ENCODE results near the gene FGFRL1. TPM values are rescaled to one million over a fixed set of nuclear protein-coding genes. Genes with fewer than 3 reads are reported as not detected.

Gene FGFRL1
- total RNA-seq, 2 donors from 2014 or later, result 38.7 to 50.4 TPM

DNA sequence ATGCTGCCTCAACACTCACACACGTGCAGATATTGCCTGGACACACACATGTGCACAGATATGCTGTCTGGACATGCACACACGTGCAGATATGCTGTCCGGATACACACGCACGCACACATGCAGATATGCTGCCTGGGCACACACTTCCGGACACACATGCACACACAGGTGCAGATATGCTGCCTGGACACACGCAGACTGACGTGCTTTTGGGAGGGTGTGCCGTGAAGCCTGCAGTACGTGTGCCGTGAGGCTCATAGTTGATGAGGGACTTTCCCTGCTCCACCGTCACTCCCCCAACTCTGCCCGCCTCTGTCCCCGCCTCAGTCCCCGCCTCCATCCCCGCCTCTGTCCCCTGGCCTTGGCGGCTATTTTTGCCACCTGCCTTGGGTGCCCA, 14.7 kb downstream of the FGFRL1 start:
- no peaks in the 10 kb centered on the region for H3K27me3 ChIP-seq
- no peak overlapping the region for H3K4me3 ChIP-seq
- intact Hi-C loops (cut with DNase I), result no loop called here
- H3K36me3 ChIP-seq (replicated peaks in 1 of 2; ENCODE audit: insufficient read depth in 1 of 2, low read depth in 2 of 2), result peaks cover 4 to 5% of the 10 kb centered on the region in 2 donors
- ATAC-seq (peak; percentile 80), DNase-seq (peak; percentile 72 to 79 (median 74))
- H3K4me1 ChIP-seq, result peaks cover 22% of the 10 kb centered on the region
- 22 to 26% methylated on average over 17 of the region's 17 CpGs for WGBS, 2 donors
- H3K9me3 ChIP-seq, result no peaks in the 10 kb centered on the region
- peak in 1 of 3 donors; percentile 3 for TF ChIP-seq POLR2A (IDR thresholded peaks at IDR 0.05)
- TF ChIP-seq, protein P1, sequence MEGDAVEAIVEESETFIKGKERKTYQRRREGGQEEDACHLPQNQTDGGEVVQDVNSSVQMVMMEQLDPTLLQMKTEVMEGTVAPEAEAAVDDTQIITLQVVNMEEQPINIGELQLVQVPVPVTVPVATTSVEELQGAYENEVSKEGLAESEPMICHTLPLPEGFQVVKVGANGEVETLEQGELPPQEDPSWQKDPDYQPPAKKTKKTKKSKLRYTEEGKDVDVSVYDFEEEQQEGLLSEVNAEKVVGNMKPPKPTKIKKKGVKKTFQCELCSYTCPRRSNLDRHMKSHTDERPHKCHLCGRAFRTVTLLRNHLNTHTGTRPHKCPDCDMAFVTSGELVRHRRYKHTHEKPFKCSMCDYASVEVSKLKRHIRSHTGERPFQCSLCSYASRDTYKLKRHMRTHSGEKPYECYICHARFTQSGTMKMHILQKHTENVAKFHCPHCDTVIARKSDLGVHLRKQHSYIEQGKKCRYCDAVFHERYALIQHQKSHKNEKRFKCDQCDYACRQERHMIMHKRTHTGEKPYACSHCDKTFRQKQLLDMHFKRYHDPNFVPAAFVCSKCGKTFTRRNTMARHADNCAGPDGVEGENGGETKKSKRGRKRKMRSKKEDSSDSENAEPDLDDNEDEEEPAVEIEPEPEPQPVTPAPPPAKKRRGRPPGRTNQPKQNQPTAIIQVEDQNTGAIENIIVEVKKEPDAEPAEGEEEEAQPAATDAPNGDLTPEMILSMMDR (IDR thresholded peaks at IDR 0.05), result no peak
- no peak overlapping the region for H3K27ac ChIP-seq

DNA sequence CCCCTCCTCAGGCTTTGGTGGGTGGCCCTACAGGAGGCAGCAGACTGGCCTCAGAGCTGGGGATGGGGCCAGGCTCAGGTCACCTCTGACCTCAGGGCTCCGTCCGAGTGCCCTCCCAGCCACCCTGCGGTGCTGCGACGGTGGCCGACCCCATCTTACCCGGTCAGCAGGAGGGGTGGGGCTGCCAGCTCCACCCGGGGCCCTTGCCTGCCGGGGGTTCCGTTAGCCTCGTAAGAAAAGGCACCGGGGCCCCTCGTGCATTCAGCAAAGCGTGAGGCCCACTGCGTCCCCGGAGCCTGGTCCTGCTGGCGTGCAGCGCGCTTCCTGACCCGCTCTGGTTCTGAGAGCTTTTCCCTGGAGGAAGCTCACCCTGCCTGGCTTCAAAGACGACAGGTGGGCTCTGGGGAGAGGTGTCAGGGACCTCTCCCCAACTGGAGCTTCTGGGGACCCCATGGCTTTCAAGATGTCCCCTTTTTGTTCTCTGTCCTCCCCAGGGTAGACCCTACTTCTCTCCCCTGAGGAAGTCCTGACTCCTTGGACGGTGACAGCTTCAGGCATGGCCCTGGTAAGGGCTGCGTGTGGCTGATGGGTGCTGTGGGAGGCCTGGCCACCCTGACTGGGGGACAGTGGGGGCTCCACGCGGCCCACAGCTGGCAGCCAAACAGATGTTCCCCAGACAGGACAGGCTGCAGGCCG, 15.9 kb downstream of the FGFRL1 start:
- no peak for ATAC-seq
- H3K36me3 ChIP-seq (replicated peaks in 1 of 2; ENCODE audit: insufficient read depth in 1 of 2, low read depth in 2 of 2), result peaks cover 4 to 5% of the 10 kb centered on the region in 2 donors

DNA sequence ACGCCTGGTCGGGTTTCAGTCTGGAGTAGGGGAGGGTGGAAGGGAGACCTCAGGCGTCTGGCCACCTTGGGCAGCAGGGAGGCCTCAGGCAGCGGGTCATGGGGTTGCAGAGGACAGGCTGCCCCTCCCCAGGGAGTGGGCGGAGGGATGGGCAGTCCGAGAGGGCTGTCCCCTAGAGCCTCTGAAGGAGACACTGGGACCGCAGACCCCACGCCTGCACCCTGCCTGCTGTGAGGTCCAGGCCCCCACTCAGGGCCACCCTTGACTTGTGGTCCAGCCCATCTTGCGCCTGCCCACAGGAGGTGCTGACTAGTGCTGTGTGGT, 16.5 kb downstream of the FGFRL1 start:
- no peak for DNase-seq
- TF ChIP-seq, protein P1 (IDR thresholded peaks at IDR 0.05), result no peak
- TF ChIP-seq POLR2A (IDR thresholded peaks at IDR 0.05), result no peak
- ATAC-seq, result no peak
- H3K9me3 ChIP-seq, result no peaks in the 10 kb centered on the region
- 24 to 60% methylated on average over 3 to 9 of the region's 9 CpGs for WGBS, 2 donors
- intact Hi-C loops (cut with DNase I), result no loop called here
- H3K36me3 ChIP-seq (replicated peaks in 1 of 2; ENCODE audit: insufficient read depth in 1 of 2, low read depth in 2 of 2), result peaks cover 4 to 5% of the 10 kb centered on the region in 2 donors
- no peak overlapping the region for H3K27ac ChIP-seq
- H3K4me1 ChIP-seq, result peaks cover 22% of the 10 kb centered on the region
- no peaks in the 10 kb centered on the region for H3K27me3 ChIP-seq
- H3K4me3 ChIP-seq, result no peak overlapping the region

More for the DNA sequence above, 15.9 kb downstream of the FGFRL1 start:
- intact Hi-C loops (cut with DNase I), result no loop called here
- Histone ChIP-seq H3K4me3 (no peak overlapping the region), H3K4me1 (peaks cover 22% of the 10 kb centered on the region), H3K9me3 (no peaks in the 10 kb centered on the region), H3K27me3 (no peaks in the 10 kb centered on the region), H3K27ac (no peak overlapping the region)
- WGBS, 2 donors, result 40 to 59% methylated on average over 1 to 18 of the region's 26 CpGs
- no peak for TF ChIP-seq POLR2A (IDR thresholded peaks at IDR 0.05)
- TF ChIP-seq, protein P1 (IDR thresholded peaks at IDR 0.05), result no peak
- no peak for DNase-seq

DNA sequence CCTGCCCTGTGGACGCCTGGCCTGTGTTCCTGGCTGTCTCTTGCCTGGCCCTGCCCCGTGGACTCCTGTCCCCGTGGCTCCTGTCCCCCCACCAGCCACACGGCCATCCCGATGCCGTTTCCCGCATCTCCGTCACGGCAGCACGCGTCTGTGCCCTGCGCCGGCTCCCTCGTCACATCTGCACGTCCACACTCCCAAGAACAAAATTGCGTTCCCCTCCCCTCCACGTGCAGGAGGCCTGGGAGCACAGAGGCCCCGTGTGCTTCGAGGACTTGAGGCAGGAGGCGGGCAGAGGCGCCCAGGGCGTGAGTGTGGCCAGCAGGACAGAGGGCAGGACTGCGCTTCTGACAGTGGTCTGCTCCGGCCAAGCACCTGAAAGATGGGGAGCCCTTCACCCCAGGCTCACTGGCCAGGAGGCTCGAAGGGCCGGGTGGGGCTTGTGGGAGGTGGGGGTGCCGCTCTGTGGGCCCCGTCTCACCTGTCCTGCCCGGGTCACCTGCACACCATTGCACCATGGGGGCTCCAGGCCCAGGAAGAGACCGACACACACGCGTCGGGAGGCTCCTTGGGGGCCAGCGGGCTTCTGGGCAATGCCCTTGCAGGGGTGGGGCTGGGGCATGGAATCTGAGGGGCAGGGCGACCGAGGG, 17.3 kb downstream of the FGFRL1 start:
- Histone ChIP-seq H3K36me3 (replicated peaks in 1 of 2; ENCODE audit: insufficient read depth in 1 of 2, low read depth in 2 of 2) (peaks cover 4 to 5% of the 10 kb centered on the region in 2 donors), H3K9me3 (no peaks in the 10 kb centered on the region), H3K4me1 (peaks cover 22% of the 10 kb centered on the region), H3K27me3 (no peaks in the 10 kb centered on the region), H3K4me3 (no peak overlapping the region), H3K27ac (no peak overlapping the region)
- DNase-seq, result no peak
- TF ChIP-seq, protein P1 (IDR thresholded peaks at IDR 0.05), result no peak
- TF ChIP-seq POLR2A (IDR thresholded peaks at IDR 0.05), result no peak
- intact Hi-C loops (cut with DNase I), result no loop called here
- 61 to 75% methylated on average over 19 to 34 of the region's 36 CpGs for WGBS, 2 donors
- no peak for ATAC-seq
